Neural cell (in vitro differentiated cells): ENCODE results near the gene TYSND1. TPM values are rescaled to one million over a fixed set of nuclear protein-coding genes. Genes with fewer than 3 reads are reported as not detected.

Source experiments
- H2AFZ ChIP-seq: fragments of 200-600, 300-800 bp; sonication (generic), shearing (Covaris generic); 2 replicates; pipeline ENCODE4 v1.6.0; 2014; ENCODE audit warnings: low read depth, mild to moderate bottlenecking, antibody characterized with exemption, low read length, moderate library complexity
- H3F3A ChIP-seq: fragments of 200-600 bp; shearing (Covaris generic); 2 replicates; pipeline ENCODE4 v1.6.1; 2016; ENCODE audit warnings: mild to moderate bottlenecking, moderate library complexity, mixed read lengths, antibody characterized with exemption, low read length; ENCODE audit not compliant: insufficient read depth, poor library complexity, severe bottlenecking
- H3K27ac ChIP-seq: fragments of 200-600, 300-800 bp; sonication (generic), shearing (Covaris generic); 2 replicates; pipeline ENCODE4 v1.5.1; 2014; ENCODE audit warnings: mild to moderate bottlenecking, low read length, moderate library complexity
- H3K27me3 ChIP-seq: fragments of 300-800, 200-600 bp; sonication (generic), shearing (Covaris generic); 2 replicates; pipeline ENCODE4 v1.6.0; 2014; ENCODE audit warnings: mild to moderate bottlenecking, low read depth, low read length, moderate library complexity; ENCODE audit not compliant: insufficient read depth
- H3K36me3 ChIP-seq: fragments of 300-800, 200-600 bp; sonication (generic), shearing (Covaris generic); 2 replicates; pipeline ENCODE4 v1.5.1; 2014; ENCODE audit warnings: mild to moderate bottlenecking, antibody characterized with exemption, low read length, moderate library complexity; ENCODE audit not compliant: insufficient read depth
- H3K4me2 ChIP-seq: fragments of 300-800, 200-600 bp; sonication (generic), shearing (Covaris generic); 2 replicates; pipeline ENCODE4 v1.6.0; 2014; ENCODE audit warnings: mild to moderate bottlenecking, low read length
- H3K4me3 ChIP-seq: fragments of 300-800, 200-600 bp; sonication (generic), shearing (Covaris generic); 2 replicates; pipeline ENCODE4 v1.5.1; 2014; ENCODE audit warnings: mild to moderate bottlenecking, low read length, moderate library complexity
- H3K79me2 ChIP-seq: fragments of 200-600 bp; shearing (Covaris generic); replicated peaks from 2 replicates; pipeline ENCODE4 v1.6.0; 2014; ENCODE audit warnings: mild to moderate bottlenecking, low read length, moderate library complexity; ENCODE audit not compliant: insufficient read depth
- H3K9ac ChIP-seq: fragments of 300-800, 200-600 bp; sonication (generic), shearing (Covaris generic); 2 replicates; pipeline ENCODE4 v1.6.1; 2016; ENCODE audit warnings: mild to moderate bottlenecking, low read length, mixed read lengths
- H3K9me2 ChIP-seq: fragments of 200-600 bp; shearing (Covaris generic); 2 replicates; pipeline ENCODE4 v1.6.1; 2016; ENCODE audit warnings: mild to moderate bottlenecking, low read length, mixed read lengths; ENCODE audit not compliant: insufficient read depth
- H3K9me3 ChIP-seq: fragments of 200-600, 300-800 bp; sonication (generic), shearing (Covaris generic); 2 replicates; pipeline ENCODE4 v1.6.1; 2016; ENCODE audit warnings: mild to moderate bottlenecking, mixed run types, low read length, moderate library complexity, mixed read lengths
- H4K20me1 ChIP-seq: fragments of 200-600 bp; shearing (Covaris generic); 2 replicates; pipeline ENCODE4 v1.6.1; 2016; ENCODE audit warnings: mild to moderate bottlenecking, mixed run types; ENCODE audit not compliant: insufficient read depth
- EP300 ChIP-seq: fragments of 450-650 bp; conservative IDR thresholded peaks from 2 replicates; pipeline ENCODE4 v1.6.1; 2014; ENCODE audit warnings: antibody characterized with exemption, mild to moderate bottlenecking, moderate library complexity; ENCODE audit not compliant: poor library complexity, severe bottlenecking
- EZH2 ChIP-seq: fragments of 200-600, 300-800 bp; shearing (Covaris generic), sonication (generic); IDR thresholded peaks from 2 replicates; pipeline ENCODE4 v1.6.1; 2014; ENCODE audit warnings: antibody characterized with exemption, low read length, borderline replicate concordance, mild to moderate bottlenecking; ENCODE audit not compliant: insufficient read depth, poor library complexity, severe bottlenecking
- MXI1 ChIP-seq: fragments of 450-650 bp; conservative IDR thresholded peaks from 2 replicates; pipeline ENCODE4 v1.6.1; 2014; ENCODE audit warnings: antibody characterized with exemption, mild to moderate bottlenecking; ENCODE audit not compliant: poor library complexity, severe bottlenecking
- POLR2AphosphoS5 ChIP-seq: IDR thresholded peaks from 2 replicates; pipeline ENCODE4 v1.6.1; 2012
- RAD21 ChIP-seq: fragments of 450-650 bp; conservative IDR thresholded peaks from 2 replicates; pipeline ENCODE4 v1.6.1; 2014; ENCODE audit warnings: antibody characterized with exemption, mild to moderate bottlenecking, moderate library complexity
- REST ChIP-seq: IDR thresholded peaks from 2 replicates; pipeline ENCODE4 v1.6.1; 2012; ENCODE audit warnings: borderline replicate concordance
- SMC3 ChIP-seq: fragments of 450-650 bp; conservative IDR thresholded peaks from 2 replicates; pipeline ENCODE4 v1.6.1; 2014; ENCODE audit warnings: antibody characterized with exemption, mild to moderate bottlenecking, moderate library complexity; ENCODE audit not compliant: poor library complexity
- TAF1 ChIP-seq: IDR thresholded peaks from 2 replicates; pipeline ENCODE4 v1.6.1; 2012; ENCODE audit warnings: low read depth
- polyA plus RNA-seq: library from polyadenylated mRNA; depleted of rRNA; stranded (reverse); fragments of >200 nt; gene quantifications from 2 replicates; pipeline ENCODE4 v1.2.3, GENCODE V29; 2014
- TF ChIP-seq, protein P1 (sequence below): fragments of 450-650 bp; IDR thresholded peaks from 2 replicates; pipeline ENCODE4 v1.5.1; 2014; ENCODE audit warnings: antibody characterized with exemption, mild to moderate bottlenecking, moderate library complexity; ENCODE audit not compliant: poor library complexity, severe bottlenecking

Gene TYSND1
- polyA plus RNA-seq, 1 donor from 2014 or later, result 10.3 TPM

- no peaks in the 10 kb centered on the region for H4K20me1 ChIP-seq
- H3K9ac ChIP-seq, result no peak overlapping the region
- H3K9me3 ChIP-seq, result no peaks in the 10 kb centered on the region
- H3K9me2 ChIP-seq, result no peaks in the 10 kb centered on the region
- no peak overlapping the region for H3K4me2 ChIP-seq
- H2AFZ ChIP-seq, result no peak overlapping the region
- no peaks in the 10 kb centered on the region for H3F3A ChIP-seq
- no peak overlapping the region for H3K27ac ChIP-seq
- TF ChIP-seq MXI1 (no peak), SMC3 (no peak), POLR2AphosphoS5 (no peak), EZH2 (no peak), EP300 (no peak), RAD21 (no peak), TAF1 (no peak)
- TF ChIP-seq, protein P1, sequence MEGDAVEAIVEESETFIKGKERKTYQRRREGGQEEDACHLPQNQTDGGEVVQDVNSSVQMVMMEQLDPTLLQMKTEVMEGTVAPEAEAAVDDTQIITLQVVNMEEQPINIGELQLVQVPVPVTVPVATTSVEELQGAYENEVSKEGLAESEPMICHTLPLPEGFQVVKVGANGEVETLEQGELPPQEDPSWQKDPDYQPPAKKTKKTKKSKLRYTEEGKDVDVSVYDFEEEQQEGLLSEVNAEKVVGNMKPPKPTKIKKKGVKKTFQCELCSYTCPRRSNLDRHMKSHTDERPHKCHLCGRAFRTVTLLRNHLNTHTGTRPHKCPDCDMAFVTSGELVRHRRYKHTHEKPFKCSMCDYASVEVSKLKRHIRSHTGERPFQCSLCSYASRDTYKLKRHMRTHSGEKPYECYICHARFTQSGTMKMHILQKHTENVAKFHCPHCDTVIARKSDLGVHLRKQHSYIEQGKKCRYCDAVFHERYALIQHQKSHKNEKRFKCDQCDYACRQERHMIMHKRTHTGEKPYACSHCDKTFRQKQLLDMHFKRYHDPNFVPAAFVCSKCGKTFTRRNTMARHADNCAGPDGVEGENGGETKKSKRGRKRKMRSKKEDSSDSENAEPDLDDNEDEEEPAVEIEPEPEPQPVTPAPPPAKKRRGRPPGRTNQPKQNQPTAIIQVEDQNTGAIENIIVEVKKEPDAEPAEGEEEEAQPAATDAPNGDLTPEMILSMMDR, result no peak
- no peak overlapping the region for H3K4me3 ChIP-seq
- H3K36me3 ChIP-seq, result no peaks in the 10 kb centered on the region
- peaks cover 2% of the 10 kb centered on the region for H3K27me3 ChIP-seq
- H3K79me2 ChIP-seq, result no peaks in the 10 kb centered on the region
Measured at GRCh38 chr10:70125918-70126552, 20.5 kb downstream of the TYSND1 start.

DNA sequence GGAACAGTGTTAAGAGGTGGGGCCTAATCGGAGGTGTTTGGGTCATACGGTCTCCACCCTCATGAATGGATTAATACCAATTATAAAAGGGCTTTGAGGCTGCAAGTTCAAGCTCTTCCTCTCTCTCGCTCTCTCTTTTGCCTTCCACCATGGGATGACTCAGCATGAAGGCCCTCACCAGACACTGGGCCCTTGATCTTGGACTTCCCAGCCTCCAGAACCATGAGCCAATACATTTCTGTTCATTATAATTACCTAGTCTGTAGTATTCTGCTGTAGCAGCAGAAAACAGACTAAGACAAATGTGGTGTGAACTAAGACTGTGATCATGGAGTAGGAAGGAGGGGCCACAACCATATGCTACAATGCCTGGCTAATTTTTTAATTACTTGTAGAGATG, 21.6 kb downstream of the TYSND1 start:
- no peak for TF ChIP-seq TAF1
- TF ChIP-seq, protein P1, result no peak
- no peak for TF ChIP-seq RAD21

DNA sequence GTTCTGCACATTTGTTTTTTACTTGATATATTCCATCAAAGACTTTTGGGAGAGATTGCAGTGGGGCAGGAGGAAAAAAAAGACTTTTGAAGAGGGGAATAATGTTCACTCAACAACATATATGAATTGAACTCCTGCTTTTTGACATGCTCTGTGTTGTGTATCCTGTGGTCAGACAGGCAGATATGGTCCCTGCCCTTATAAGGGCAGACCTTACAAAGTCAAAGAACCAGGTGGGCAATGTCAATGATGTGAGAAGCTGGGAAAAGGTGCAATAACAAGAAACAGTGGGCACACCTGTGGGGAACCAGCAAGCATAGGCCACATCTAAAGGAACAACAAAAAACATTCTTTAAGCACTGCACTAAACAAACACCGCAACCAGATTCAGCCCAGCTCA, 22.1 kb downstream of the TYSND1 start:
- no peak overlapping the region for H3K27ac ChIP-seq
- H3K9ac ChIP-seq, result no peak overlapping the region
- H3K9me3 ChIP-seq, result no peaks in the 10 kb centered on the region
- no peaks in the 10 kb centered on the region for H3K79me2 ChIP-seq
- no peak overlapping the region for H3K4me2 ChIP-seq
- no peaks in the 10 kb centered on the region for H3K9me2 ChIP-seq
- TF ChIP-seq POLR2AphosphoS5 (no peak), EZH2 (no peak), RAD21 (no peak), EP300 (no peak), TAF1 (no peak), MXI1 (no peak), REST (no peak), SMC3 (no peak)
- TF ChIP-seq, protein P1, result no peak
- H3K27me3 ChIP-seq, result no peaks in the 10 kb centered on the region
- H2AFZ ChIP-seq, result no peak overlapping the region
- no peaks in the 10 kb centered on the region for H3K36me3 ChIP-seq
- H3K4me3 ChIP-seq, result no peak overlapping the region
- no peaks in the 10 kb centered on the region for H3F3A ChIP-seq
- H4K20me1 ChIP-seq, result no peaks in the 10 kb centered on the region

More for the DNA sequence above, 21.6 kb downstream of the TYSND1 start:
- Histone ChIP-seq H3K27ac (no peak overlapping the region), H3K9ac (no peak overlapping the region), H3K9me2 (no peaks in the 10 kb centered on the region), H3K27me3 (no peaks in the 10 kb centered on the region), H2AFZ (no peak overlapping the region), H3K4me2 (no peak overlapping the region), H3K79me2 (no peaks in the 10 kb centered on the region), H3F3A (no peaks in the 10 kb centered on the region), H3K36me3 (no peaks in the 10 kb centered on the region), H3K9me3 (no peaks in the 10 kb centered on the region), H4K20me1 (no peaks in the 10 kb centered on the region), H3K4me3 (no peak overlapping the region)
